HL-60 (cell line): Measurements from ENCODE around the gene MED9.

Experiments
- POLR2AphosphoS5 ChIP-seq: IDR thresholded peaks from 2 replicates; pipeline ENCODE4 v1.6.1; 2012; ENCODE audit warnings: low read depth
- TF ChIP-seq, protein P1 (sequence below): IDR thresholded peaks from one replicate; pipeline ENCODE4 v1.5.1; 2011; ENCODE audit warnings: low read length, control low read depth, inconsistent platforms; ENCODE audit not compliant: insufficient read depth

DNA sequence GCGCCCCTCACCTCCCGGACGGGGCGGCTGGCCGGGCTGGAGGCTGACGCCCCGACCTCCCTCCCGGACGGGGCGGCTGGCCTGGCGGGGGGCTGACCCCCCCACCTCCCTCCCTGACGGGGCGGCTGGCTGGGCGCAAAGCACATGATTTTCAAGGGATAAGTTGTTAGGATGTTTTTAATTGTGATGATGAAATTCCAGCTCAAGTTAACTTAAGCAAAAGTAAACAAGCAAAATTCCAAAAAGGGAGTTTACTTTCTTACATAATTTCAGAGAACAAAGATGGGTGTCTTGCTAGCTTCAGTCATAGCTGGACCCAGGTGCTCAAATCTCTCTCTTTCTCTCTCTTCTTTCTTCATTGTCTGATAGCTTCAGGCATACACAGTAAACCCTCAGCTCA lies 33.6 kb upstream of the MED9 start:
- TF ChIP-seq, protein P1, sequence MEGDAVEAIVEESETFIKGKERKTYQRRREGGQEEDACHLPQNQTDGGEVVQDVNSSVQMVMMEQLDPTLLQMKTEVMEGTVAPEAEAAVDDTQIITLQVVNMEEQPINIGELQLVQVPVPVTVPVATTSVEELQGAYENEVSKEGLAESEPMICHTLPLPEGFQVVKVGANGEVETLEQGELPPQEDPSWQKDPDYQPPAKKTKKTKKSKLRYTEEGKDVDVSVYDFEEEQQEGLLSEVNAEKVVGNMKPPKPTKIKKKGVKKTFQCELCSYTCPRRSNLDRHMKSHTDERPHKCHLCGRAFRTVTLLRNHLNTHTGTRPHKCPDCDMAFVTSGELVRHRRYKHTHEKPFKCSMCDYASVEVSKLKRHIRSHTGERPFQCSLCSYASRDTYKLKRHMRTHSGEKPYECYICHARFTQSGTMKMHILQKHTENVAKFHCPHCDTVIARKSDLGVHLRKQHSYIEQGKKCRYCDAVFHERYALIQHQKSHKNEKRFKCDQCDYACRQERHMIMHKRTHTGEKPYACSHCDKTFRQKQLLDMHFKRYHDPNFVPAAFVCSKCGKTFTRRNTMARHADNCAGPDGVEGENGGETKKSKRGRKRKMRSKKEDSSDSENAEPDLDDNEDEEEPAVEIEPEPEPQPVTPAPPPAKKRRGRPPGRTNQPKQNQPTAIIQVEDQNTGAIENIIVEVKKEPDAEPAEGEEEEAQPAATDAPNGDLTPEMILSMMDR: no peak
- no peak for TF ChIP-seq POLR2AphosphoS5
